Ramos (cell line): ENCODE measurements around the gene SHISA7.
"Not testable (repeated sequence)": the region's sequence is repeated elsewhere in the genome, so short reads cannot be mapped to it uniquely, and the experiment has no call there.

Source experiments
- in situ Hi-C: fragments of 300-500 bp; cut with MboI; formaldehyde crosslinking; loops from one replicate; pipeline ENCODE4 v1.14.3; 2022; ENCODE audit warnings: low sequenced_read_pairs; ENCODE audit not compliant: unreplicated experiment

SHISA7 gene

GRCh38 chr19:55423225-55424005, 19.7 kb downstream of the SHISA7 start:
- in situ Hi-C loops, result no loop called here

- in situ Hi-C loops, result not testable (repeated sequence)
Observed at GRCh38 chr19:55421281-55421680, 21.8 kb downstream of the SHISA7 start.

GRCh38 chr19:55419624-55420236, 23.4 kb downstream of the SHISA7 start:
- in situ Hi-C loops, result loop anchor here (5.0 to 10.0 kb wide), 2 partner anchors 125 to 207 kb away; no protein-coding TSS in a partner anchor

GRCh38 chr19:55419103-55419502, 24.0 kb downstream of the SHISA7 start:
- in situ Hi-C loops, result loop anchor here (5.0 to 10.0 kb wide), 2 partner anchors 124 to 207 kb away; no protein-coding TSS in a partner anchor

- in situ Hi-C loops, result loop anchor here (5.0 to 10.0 kb wide), 2 partner anchors 123 to 206 kb away; no protein-coding TSS in a partner anchor
Observed at GRCh38 chr19:55418185-55418584, 24.9 kb downstream of the SHISA7 start.

GRCh38 chr19:55410168-55410567, 32.9 kb downstream of the SHISA7 start:
- in situ Hi-C loops, result loop anchor here (10.0 kb wide), 1 partner anchor 115 kb away; no protein-coding TSS in a partner anchor

GRCh38 chr19:55409179-55409578, 33.9 kb downstream of the SHISA7 start:
- in situ Hi-C loops, result not testable (repeated sequence)

- in situ Hi-C loops, result no loop called here
Observed at GRCh38 chr19:55408533-55408872, 34.6 kb downstream of the SHISA7 start.

GRCh38 chr19:55407800-55408532, 35.1 kb downstream of the SHISA7 start:
- in situ Hi-C loops, result no loop called here

GRCh38 chr19:55407550-55407799, 35.6 kb downstream of the SHISA7 start, which contains the start of gene UBE2S:
Gene UBE2S (minus strand): TSS chr19:55407788. CDS start chr19:55407589, 199 bp downstream.
- in situ Hi-C loops, result not testable (repeated sequence)

GRCh38 chr19:55406826-55407549, 36.1 kb downstream of the SHISA7 start:
- in situ Hi-C loops, result no loop called here

GRCh38 chr19:55406091-55406825, 36.8 kb downstream of the SHISA7 start:
- in situ Hi-C loops, result no loop called here

- in situ Hi-C loops, result no loop called here
Observed at GRCh38 chr19:55405638-55406037, 37.5 kb downstream of the SHISA7 start.

- in situ Hi-C loops, result no loop called here
Observed at GRCh38 chr19:55402509-55402908, 40.6 kb downstream of the SHISA7 start.

- in situ Hi-C loops, result not testable (repeated sequence)
Observed at GRCh38 chr19:55401390-55401789, 41.7 kb downstream of the SHISA7 start.

GRCh38 chr19:55400281-55401087, 42.6 kb downstream of the SHISA7 start:
- in situ Hi-C loops, result no loop called here

- in situ Hi-C loops, result no loop called here
Observed at GRCh38 chr19:55398200-55398925, 44.7 kb downstream of the SHISA7 start.
